Measurements from ENCODE around the gene CFB.

The CFB gene

DNA sequence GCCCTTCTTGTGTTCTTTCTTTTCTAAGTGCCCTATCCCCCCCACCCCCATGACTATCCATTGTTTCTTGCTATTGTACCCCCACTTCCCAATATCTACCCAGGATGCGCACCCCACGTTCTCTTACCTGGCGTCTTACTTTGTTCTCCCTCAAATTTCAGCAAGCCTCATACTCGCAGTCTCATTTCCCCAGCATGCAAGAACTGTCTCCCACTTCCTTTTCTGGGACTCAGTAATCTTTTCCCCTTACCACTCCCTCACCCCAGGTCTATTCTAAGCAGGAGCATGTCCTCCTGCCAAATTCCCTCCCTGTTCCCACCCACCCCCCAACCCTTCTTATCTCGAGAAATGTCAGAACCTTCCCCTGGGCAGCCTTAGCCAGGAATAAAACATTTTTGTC is 46.7 kb upstream of the CFB start:
- ChIA-PET CTCF (interaction anchor here (1.2 to 1.6 kb wide), 3 partner anchors 10 to 348 kb away, joined by 3 to 5 read pairs (median 4); no protein-coding TSS in a partner anchor), POLR2A (no interaction called here)
- no peak for DNase-seq (ENCODE audit: extremely low spot score)
- TF ChIP-seq, protein P1, sequence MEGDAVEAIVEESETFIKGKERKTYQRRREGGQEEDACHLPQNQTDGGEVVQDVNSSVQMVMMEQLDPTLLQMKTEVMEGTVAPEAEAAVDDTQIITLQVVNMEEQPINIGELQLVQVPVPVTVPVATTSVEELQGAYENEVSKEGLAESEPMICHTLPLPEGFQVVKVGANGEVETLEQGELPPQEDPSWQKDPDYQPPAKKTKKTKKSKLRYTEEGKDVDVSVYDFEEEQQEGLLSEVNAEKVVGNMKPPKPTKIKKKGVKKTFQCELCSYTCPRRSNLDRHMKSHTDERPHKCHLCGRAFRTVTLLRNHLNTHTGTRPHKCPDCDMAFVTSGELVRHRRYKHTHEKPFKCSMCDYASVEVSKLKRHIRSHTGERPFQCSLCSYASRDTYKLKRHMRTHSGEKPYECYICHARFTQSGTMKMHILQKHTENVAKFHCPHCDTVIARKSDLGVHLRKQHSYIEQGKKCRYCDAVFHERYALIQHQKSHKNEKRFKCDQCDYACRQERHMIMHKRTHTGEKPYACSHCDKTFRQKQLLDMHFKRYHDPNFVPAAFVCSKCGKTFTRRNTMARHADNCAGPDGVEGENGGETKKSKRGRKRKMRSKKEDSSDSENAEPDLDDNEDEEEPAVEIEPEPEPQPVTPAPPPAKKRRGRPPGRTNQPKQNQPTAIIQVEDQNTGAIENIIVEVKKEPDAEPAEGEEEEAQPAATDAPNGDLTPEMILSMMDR (IDR thresholded peaks at IDR 0.05; ENCODE audit: control extremely low read depth, extremely low read depth, low read depth, missing control alignments), result no peak

DNA sequence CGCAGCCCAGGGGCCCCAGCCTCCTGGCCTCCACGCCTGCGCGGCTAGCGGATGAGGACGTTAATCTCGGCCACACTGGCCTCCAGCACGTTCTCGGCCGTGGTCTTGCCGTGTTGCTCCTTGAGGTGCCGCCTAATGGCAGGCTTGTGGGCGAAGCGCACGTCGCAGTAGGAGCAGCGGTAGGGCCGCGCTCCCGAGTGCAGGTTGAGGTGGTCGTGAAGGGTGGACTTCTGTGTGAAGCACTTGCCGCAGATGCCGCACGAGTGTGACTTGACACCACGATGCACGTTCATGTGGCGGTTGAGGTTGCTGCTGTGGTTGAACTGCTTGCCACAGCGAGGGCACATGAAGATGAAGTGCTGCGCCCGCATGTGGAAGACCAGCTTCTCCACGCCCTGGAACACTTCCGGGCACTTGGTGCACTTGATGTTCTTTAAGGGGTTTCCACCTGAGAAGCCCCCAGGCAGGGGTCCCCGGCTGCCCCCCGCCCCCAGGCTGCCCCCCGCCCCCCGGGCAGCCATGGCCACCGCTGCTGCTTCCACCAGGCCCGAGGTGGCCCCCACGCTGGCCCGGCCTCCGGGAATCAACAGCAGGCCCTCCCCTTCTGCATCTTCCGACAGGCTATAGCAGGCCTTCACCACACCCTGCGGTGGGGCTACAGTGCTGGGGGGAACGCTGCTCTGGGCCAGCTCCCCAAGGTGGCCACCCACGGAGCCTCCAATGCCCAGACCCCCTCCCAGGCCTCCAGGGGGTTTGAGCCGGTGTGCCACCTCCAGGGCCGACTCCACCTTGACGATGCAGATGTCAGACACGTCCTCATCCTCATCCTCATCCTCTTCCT is 45.8 kb upstream of the CFB start:
- TF ChIP-seq, protein P1 (IDR thresholded peaks at IDR 0.05; ENCODE audit: control extremely low read depth, extremely low read depth, low read depth, missing control alignments), result no peak
- DNase-seq (ENCODE audit: extremely low spot score), result no peak
- POLR2A ChIA-PET, result interaction anchor here (0.6 kb wide), 1 partner anchor 18 kb away, joined by 8 read pairs; no protein-coding TSS in a partner anchor
- CTCF ChIA-PET, result no interaction called here

DNA sequence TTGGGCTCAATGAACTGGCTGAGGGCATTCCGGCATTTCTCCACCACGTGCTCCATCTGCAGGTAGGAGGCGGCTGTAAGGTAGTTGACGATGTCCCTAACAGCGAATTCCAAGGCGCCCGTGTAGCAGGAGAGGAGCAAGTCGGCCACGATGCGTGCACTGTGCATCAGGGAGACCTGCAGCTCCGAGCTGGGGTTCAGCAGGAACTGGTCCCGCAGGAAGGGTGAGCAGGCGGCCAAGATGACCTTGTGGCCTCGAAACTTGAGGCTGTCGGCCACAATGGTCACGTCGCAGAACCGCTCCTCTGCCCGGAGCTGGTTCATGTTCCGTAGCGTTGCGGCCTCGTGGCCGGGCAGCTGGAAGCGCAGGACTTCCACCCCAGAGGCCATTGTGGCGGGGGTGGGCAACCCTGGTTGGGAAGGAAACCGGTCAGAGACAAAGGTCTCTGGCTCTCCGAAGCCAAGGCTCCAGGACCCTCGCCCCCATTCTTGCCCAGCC is 44.9 kb upstream of the CFB start:
- POLR2A ChIA-PET, result no interaction called here
- DNase-seq (ENCODE audit: extremely low spot score), result no peak
- CTCF ChIA-PET, result no interaction called here
- TF ChIP-seq, protein P1 (IDR thresholded peaks at IDR 0.05; ENCODE audit: control extremely low read depth, extremely low read depth, low read depth, missing control alignments), result no peak

DNA sequence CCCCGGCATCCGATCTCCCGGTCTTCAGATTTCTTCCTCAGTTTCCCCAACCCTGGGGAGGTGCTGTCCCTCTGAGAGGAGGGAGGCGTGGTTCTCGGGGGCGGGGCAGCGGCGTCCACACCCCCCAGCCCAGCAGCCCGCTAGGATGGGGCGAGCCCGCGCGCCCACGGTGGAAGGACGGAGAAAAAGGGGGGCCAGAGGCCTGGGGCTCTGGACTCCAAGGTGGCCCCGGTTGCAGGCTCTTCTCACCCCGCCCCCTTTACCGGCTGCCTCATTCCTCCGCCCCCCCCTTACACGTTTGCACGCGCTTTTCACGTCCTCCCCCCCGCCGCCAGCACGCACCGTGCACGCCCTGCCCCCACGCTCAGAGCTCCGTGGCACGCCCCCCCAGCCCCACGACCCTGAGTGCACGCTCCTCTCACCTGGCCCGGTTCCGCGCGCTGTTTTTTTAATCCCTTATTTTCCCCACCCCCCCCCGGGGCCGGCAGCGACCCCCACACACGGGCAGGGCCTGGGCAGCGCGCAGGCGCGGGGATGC is 44.4 kb upstream of the CFB start:
- ChIA-PET CTCF (interaction anchor here (1.4 kb wide), 1 partner anchor 18 kb away, joined by 3 read pairs; no protein-coding TSS in a partner anchor), POLR2A (no interaction called here)
- peak; percentile 77 for DNase-seq (ENCODE audit: extremely low spot score)
- TF ChIP-seq, protein P1 (IDR thresholded peaks at IDR 0.05; ENCODE audit: control extremely low read depth, extremely low read depth, low read depth, missing control alignments), result no peak

DNA sequence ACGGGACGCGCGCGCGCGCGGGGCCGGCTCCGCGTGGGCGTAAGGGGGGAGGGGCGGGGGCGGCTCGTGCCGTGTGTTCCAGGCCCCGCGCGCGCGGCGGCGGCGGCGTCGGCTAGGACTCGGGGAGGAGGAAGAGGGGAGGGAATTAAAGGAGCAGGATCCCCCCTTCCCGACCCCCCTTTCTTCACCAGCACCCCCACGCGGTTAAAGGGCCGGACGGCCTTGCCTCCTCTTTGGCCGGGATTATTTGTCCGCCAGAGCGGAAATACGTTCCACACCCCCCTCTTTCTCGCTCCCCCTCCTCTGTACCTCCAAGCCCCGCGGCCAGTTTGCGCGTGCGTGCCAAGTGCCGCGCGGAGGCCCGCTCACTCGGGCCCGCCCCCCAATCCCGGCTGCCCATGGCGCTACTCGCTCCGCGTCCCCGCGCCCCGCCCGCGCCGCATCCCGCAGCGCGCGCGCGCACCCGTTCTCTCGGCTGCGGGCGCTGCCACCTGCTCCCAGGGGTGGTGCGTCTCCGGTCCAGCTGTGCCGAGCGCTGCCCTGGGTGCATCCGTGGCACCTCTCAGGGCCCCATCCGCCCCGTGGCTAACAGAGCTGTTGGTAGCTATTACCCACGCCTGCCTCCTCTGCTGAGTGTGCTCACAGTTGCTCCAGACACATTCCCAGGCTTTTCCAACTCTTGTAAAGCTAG is 43.8 kb upstream of the CFB start, which contains the start of gene ZBTB12:
TSS of gene ZBTB12 (minus strand) at position 134 of the 691 bp plus-strand sequence. CDS start 781 bp downstream, outside the sequence.
- ChIA-PET POLR2A (interaction anchor here (0.9 kb wide), 1 partner anchor 75 kb away, joined by 3 read pairs; the partner anchor contains the start of gene HSPA1B), CTCF (interaction anchor here (1.0 to 1.4 kb wide), 2 partner anchors 18 to 69 kb away, joined by 3 read pairs; no protein-coding TSS in a partner anchor)
- DNase-seq (ENCODE audit: extremely low spot score), result peak; percentile 94
- TF ChIP-seq, protein P1 (IDR thresholded peaks at IDR 0.05; ENCODE audit: control extremely low read depth, extremely low read depth, low read depth, missing control alignments), result no peak

DNA sequence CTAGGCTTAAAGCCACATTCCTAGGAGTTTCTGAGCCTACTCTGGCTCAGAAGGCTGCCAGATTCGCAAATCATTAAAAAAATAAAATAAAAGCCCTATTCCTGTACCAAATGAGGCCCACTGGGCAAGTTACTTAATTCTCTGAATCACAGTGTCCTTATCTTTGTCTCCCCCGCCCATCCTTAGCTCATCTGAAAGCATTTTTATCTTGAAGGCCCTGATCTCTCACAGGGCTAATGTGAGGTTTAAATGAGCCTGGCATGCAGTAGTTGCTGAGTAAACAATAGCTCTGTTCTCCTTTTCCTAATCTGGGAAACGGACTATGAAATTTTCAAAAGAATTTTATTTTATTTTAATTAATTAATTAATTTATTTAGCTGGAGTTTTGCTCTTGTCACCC is 41.9 kb upstream of the CFB start:
- no peak for DNase-seq (ENCODE audit: extremely low spot score)
- TF ChIP-seq, protein P1 (IDR thresholded peaks at IDR 0.05; ENCODE audit: control extremely low read depth, extremely low read depth, low read depth, missing control alignments), result no peak
- ChIA-PET CTCF (no interaction called here), POLR2A (no interaction called here)

Data from GM10248 (cell line).